Ishikawa (cell line): ENCODE measurements around the gene ZBTB40.

Experiments used
- CEBPB ChIP-seq: IDR thresholded peaks from 2 replicates; pipeline ENCODE4 v1.6.1; 2012
- CREB1 ChIP-seq: IDR thresholded peaks from 2 replicates; pipeline ENCODE4 v1.6.1; 2012; ENCODE audit warnings: low read depth
- EGR1 ChIP-seq: IDR thresholded peaks from 2 replicates; pipeline ENCODE4 v1.6.1; 2012
- EP300 ChIP-seq: IDR thresholded peaks from 2 replicates; pipeline ENCODE4 v1.6.1; 2012; ENCODE audit warnings: borderline replicate concordance
- FOXM1 ChIP-seq: IDR thresholded peaks from 2 replicates; pipeline ENCODE4 v1.6.1; 2012; ENCODE audit warnings: low read depth, borderline replicate concordance
- MAX ChIP-seq: IDR thresholded peaks from 2 replicates; pipeline ENCODE4 v1.6.1; 2012
- RAD21 ChIP-seq: IDR thresholded peaks from 2 replicates; pipeline ENCODE4 v1.6.1; 2012; ENCODE audit warnings: low read depth
- REST ChIP-seq: IDR thresholded peaks from 2 replicates; pipeline ENCODE4 v1.6.1; 2012; ENCODE audit warnings: low read depth, mild to moderate bottlenecking
- TAF1 ChIP-seq: IDR thresholded peaks from 2 replicates; pipeline ENCODE4 v1.6.1; 2012; ENCODE audit warnings: low read depth, mild to moderate bottlenecking
- TCF12 ChIP-seq: IDR thresholded peaks from 2 replicates; pipeline ENCODE4 v1.6.1; 2012; ENCODE audit warnings: low read depth
- TEAD4 ChIP-seq: IDR thresholded peaks from 2 replicates; pipeline ENCODE4 v1.6.1; 2012
- USF1 ChIP-seq: IDR thresholded peaks from 2 replicates; pipeline ENCODE4 v1.6.1; 2012

GRCh38 chr1:22410401-22410800 lies 41.2 kb upstream of the ZBTB40 start:
- TF ChIP-seq REST (no peak), CREB1 (no peak), RAD21 (no peak), EP300 (no peak), TAF1 (no peak), CEBPB (no peak), FOXM1 (no peak), MAX (no peak), EGR1 (no peak), TEAD4 (no peak), USF1 (no peak), TCF12 (no peak)
